HG03103 (cell line): ENCODE data around the gene FILIP1.
"Not testable (repeated sequence)": the region's sequence is repeated elsewhere in the genome, so short reads cannot be mapped to it uniquely, and the experiment has no call there.

Experiments used
- ATAC-seq: cut with Tn5 transposase; IDR thresholded peaks from one replicate; pipeline ENCODE4 v1.9.1; 2021; ENCODE audit warnings: low read depth; ENCODE audit not compliant: unreplicated experiment

Gene FILIP1

GRCh38 chr6:75458895-75459294 lies 34.7 kb downstream of the FILIP1 start:
- no peak for ATAC-seq

GRCh38 chr6:75450903-75451302 lies 42.7 kb downstream of the FILIP1 start:
- ATAC-seq: no peak

GRCh38 chr6:75449630-75450206 lies 43.9 kb downstream of the FILIP1 start:
- no peak for ATAC-seq

DNA sequence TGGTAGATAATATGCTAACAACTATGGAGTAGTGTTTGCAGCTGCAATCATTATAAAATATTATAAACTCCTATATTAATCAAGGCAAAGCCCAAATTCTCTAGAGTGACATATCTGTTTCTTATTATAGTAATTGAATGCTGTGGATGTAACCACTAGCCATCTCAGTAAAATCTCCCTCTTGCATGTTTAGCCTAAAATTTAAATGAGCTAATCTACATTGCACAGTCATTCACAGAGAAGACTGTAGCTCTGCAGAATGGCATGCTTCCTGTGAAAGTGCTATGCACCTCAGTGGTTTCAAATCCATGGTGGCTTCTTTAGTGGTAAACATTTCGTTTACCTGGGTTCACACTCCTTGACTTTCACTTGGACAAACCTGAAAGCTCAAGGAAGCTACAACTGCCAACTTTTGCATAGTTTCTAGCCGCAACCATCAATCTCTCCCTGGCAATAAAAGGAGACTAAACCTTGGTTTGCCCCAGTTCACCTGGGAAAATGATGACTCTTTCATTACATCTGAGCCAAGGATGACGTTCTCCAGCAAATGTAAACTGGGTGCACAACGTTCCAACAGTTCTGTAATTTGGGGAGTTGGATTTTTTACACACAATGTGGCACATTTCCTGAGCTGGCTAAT lies 47.2 kb downstream of the FILIP1 start:
- ATAC-seq: no peak

DNA sequence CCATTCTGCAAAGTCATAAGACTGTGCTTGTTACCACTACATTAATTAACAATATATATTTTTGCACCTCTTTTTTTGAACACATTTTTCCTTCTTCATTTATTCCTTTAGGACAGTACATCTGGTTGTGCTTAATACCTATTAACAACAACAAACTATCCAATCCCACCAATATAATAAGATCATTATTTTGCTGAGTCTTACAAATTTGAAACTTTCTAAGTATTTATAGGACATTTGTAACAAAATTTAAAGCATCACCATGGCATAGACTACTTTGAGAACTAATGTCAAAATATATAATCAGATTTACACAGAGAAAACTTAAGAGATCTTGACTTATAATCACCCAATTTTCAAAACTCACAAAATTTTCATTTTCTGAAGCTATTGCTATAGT lies 47.9 kb downstream of the FILIP1 start:
- no peak for ATAC-seq

- no peak for ATAC-seq
Measured at GRCh38 chr6:75444899-75445298, 48.7 kb downstream of the FILIP1 start.

- ATAC-seq: not testable (repeated sequence)
Measured at GRCh38 chr6:75441883-75442282, 51.7 kb downstream of the FILIP1 start.

DNA sequence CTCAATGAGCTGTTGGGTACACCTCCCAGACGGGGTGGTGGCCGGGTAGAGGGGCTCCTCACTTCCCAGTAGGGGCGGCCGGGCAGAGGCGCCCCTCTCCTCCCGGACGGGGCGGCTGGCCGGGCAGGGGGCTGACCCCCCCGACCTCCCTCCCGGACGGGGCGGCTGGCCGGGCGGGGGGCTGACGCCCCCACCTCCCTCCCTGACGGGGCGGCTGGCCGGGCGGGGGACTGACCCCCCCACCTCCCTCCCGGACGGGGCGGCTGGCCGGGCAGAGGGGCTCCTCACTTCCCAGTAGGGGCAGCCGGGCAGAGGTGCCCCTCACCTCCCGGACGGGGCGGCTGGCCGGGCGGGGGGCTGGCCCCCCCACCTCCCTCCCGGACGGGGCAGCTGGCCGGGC lies 52.1 kb downstream of the FILIP1 start:
- ATAC-seq: not testable (repeated sequence)

GRCh38 chr6:75438442-75439116 lies 55.0 kb downstream of the FILIP1 start:
- ATAC-seq: no peak

- ATAC-seq: no peak
Measured at GRCh38 chr6:75438013-75438431, 55.6 kb downstream of the FILIP1 start.

GRCh38 chr6:75437421-75437891 lies 56.1 kb downstream of the FILIP1 start:
- no peak for ATAC-seq

- ATAC-seq: no peak
Measured at GRCh38 chr6:75436869-75437268, 56.7 kb downstream of the FILIP1 start.

DNA sequence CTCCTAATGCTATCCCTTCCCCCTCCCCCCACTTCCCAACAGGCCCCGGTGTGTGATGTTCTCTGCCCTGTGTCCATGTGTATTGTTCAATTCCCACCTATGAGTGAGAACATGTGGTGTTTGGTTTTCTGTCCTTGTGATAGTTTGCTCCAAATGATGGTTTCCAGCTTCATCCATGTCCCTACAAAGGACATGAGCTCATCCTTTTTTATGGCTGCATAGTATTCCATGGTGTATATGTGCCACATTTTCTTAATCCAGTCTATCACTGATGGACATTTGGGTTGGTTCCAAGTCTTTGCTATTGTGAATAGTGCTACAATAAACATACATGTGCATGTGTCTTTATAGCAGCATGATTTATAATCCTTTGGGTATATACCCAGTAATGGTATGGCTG lies 60.8 kb downstream of the FILIP1 start:
- not testable (repeated sequence) for ATAC-seq

- ATAC-seq: no peak
Measured at GRCh38 chr6:75431379-75431778, 62.2 kb downstream of the FILIP1 start.

DNA sequence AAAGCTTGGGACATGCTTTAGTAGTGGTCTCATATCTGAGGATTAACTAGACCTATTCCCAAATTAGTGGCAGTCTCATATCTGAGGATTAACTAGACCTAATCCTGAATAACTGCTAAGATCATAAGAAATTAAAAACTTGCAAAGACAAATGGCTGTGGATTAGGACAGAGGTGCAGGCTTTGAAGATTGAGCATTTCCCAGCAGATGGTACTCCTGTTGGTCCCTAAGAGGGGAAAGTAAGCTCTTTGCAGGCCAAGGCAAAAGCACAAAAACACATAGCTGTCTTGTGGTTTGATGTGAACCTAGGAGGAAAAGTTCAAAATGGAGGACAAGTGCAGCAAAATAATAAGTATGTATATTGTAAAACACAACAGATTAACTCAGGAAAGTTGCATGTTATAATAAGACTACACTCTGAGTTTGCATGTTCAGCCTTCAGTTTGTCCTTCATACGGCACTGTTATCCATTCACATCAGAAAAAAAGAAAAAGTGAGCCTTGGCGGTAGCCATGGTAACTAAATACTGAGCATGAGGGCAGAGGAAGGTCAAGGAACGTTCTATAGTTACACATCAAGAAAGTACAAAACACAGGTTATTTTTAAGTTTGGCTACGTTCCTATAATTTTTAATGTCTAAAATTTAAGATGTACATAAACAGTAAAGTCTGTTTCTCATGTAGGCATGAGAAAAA lies 62.8 kb downstream of the FILIP1 start:
- ATAC-seq: no peak

DNA sequence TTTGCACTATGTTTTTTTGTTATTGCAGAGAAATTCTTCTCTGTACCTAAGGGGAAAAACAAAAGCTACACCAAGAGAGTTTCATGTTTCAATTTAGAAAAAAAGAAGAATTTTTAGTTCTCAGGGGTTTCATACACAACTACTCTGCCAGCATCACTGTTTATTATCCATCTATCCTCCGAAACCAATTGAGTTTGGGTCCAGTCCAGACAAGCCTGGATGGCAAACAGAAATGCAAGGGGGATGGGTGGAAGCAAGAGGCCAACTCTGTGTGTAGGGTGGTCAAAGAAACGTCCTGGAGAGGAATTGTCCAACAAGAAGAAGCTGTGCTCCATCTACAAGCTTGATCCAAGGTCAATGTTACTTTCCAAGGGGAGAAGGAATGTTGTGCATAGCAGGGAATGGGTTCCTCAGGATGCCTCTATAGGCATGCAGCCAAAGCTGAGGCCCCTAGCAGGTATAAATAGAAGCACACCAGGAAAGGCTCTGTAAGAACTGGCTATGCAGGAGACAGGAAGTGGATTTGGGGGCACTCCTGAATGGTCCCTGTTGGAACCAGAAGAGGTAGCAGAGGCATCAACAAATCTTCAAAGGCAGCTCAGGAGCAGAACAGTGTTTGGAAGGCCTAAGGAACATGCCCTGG lies 64.4 kb downstream of the FILIP1 start:
- no peak for ATAC-seq

DNA sequence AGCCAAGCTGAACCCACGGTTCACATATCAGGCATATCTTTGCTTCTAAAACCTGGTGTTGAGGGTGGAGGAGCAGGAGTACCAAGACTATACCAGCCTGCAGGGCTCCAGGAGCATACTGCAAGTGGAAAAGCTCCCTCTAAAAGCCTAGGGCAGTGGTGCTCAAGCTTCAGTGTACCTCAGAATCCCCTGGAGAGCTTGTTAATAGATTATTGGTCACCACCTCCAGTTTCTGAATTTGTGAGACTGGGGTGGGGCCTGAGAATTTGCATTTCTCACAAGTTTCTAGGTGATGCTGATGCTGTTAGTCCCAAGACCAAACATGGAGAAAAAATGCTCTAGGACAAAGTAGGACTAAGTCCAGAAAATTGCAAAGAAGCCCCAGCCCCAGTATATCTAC lies 65.4 kb downstream of the FILIP1 start:
- ATAC-seq: no peak

- ATAC-seq: no peak
Measured at GRCh38 chr6:75427329-75427728, 66.3 kb downstream of the FILIP1 start.

- no peak for ATAC-seq
Measured at GRCh38 chr6:75424618-75425548, 68.7 kb downstream of the FILIP1 start.

DNA sequence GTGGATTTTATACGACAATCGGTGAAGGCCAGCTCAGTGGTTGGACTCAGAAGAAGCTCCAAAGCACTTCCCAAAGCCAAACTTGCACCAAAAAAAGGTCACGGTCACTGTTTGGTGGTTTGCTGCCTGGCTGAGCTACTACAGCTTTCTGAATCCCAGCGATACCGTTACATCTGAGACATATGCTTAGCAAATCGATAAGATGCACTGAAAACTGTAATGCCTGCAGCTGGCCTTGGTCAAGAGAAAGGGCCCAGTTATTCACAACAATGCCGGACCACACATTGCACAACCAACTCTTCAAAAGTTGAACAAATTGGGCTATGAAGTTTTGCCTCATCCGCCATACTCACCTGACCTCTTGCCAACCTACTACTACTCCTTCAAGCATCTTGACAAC lies 70.2 kb downstream of the FILIP1 start:
- no peak for ATAC-seq
